Neural progenitor cell (in vitro differentiated cells): Measurements from ENCODE around the gene SFXN5.

Source experiments
- CTCF ChIP-seq: fragments of 200-600 bp; sonication (generic); IDR thresholded peaks from 2 replicates; pipeline ENCODE4 v1.5.1; 2017; ENCODE audit warnings: antibody characterized with exemption, mild to moderate bottlenecking
- EZH2 ChIP-seq: fragments of 200-600 bp; sonication (generic); IDR thresholded peaks from 2 replicates; pipeline ENCODE4 v1.6.1; 2017; ENCODE audit warnings: antibody characterized with exemption, mild to moderate bottlenecking, moderate library complexity
- EZH2phosphoT487 ChIP-seq: fragments of 200-600 bp; sonication (generic); IDR thresholded peaks from 2 replicates; pipeline ENCODE4 v1.6.1; 2017; ENCODE audit warnings: antibody characterized with exemption

- TF ChIP-seq EZH2phosphoT487 (no peak), CTCF (no peak), EZH2 (no peak)
These were observed 62.2 kb downstream of the SFXN5 start for GRCh38 chr2:73009177-73009839.
